DOHH2 (cell line): ENCODE data around the gene MUC20.

Experiments used
- H3F3A ChIP-seq: fragments of 200-600 bp; sonication (generic), shearing (Covaris generic); 2 replicates; pipeline ENCODE4 v1.6.0; 2016; ENCODE audit warnings: antibody characterized with exemption, mild to moderate bottlenecking; ENCODE audit not compliant: control insufficient read depth, insufficient read depth
- H3K27ac ChIP-seq: fragments of 200-600 bp; sonication (generic); 2 replicates; pipeline ENCODE4 v1.5.1; 2014; ENCODE audit warnings: low read depth, mild to moderate bottlenecking, low read length, moderate library complexity
- H3K27me3 ChIP-seq: fragments of 200-600 bp; sonication (generic); 2 replicates; pipeline ENCODE4 v1.6.1; 2014; ENCODE audit warnings: mild to moderate bottlenecking, low read length, mixed read lengths; ENCODE audit not compliant: control insufficient read depth
- H3K36me3 ChIP-seq: fragments of 200-600 bp; sonication (generic); 2 replicates; pipeline ENCODE4 v1.6.1; 2014; ENCODE audit warnings: mild to moderate bottlenecking, low read length, moderate library complexity, mixed read lengths; ENCODE audit not compliant: control insufficient read depth
- H3K4me1 ChIP-seq: fragments of 200-600 bp; sonication (generic); 2 replicates; pipeline ENCODE4 v1.6.1; 2014; ENCODE audit warnings: mild to moderate bottlenecking, low read length, mixed read lengths; ENCODE audit not compliant: control insufficient read depth
- H3K4me2 ChIP-seq: fragments of 200-600 bp; sonication (generic); 2 replicates; pipeline ENCODE4 v1.6.0; 2014; ENCODE audit warnings: mild to moderate bottlenecking, low read length, moderate library complexity
- H3K4me3 ChIP-seq: fragments of 200-600 bp; sonication (generic); 2 replicates; pipeline ENCODE4 v1.5.1; 2014; ENCODE audit warnings: mild to moderate bottlenecking, low read length, mixed read lengths
- H3K79me2 ChIP-seq: fragments of 200-600 bp; sonication (generic); 2 replicates; pipeline ENCODE4 v1.6.1; 2014; ENCODE audit warnings: mild to moderate bottlenecking, low read length, mixed read lengths; ENCODE audit not compliant: control insufficient read depth
- H3K9me2 ChIP-seq: fragments of 200-600 bp; sonication (generic); replicated peaks from 2 replicates; pipeline ENCODE4 v1.6.1; 2014; ENCODE audit warnings: mild to moderate bottlenecking, low read length, mixed read lengths; ENCODE audit not compliant: control insufficient read depth
- H3K9me3 ChIP-seq: fragments of 200-600 bp; sonication (generic); 2 replicates; pipeline ENCODE4 v1.6.1; 2014; ENCODE audit warnings: antibody characterized with exemption, low read length, mixed read lengths; ENCODE audit not compliant: control insufficient read depth, insufficient read depth
- H4K20me1 ChIP-seq: fragments of 200-600 bp; sonication (generic); 2 replicates; pipeline ENCODE4 v1.6.0; 2014; ENCODE audit warnings: low read depth, mild to moderate bottlenecking, antibody characterized with exemption, low read length, moderate library complexity; ENCODE audit not compliant: control insufficient read depth, insufficient read depth
- EZH2phosphoT487 ChIP-seq: fragments of 200-600 bp; sonication (generic); IDR thresholded peaks from 2 replicates; pipeline ENCODE4 v1.6.1; 2017; ENCODE audit warnings: borderline replicate concordance, mild to moderate bottlenecking, antibody characterized with exemption, low read length, moderate library complexity, mixed read lengths
- TF ChIP-seq, protein P1 (sequence below): fragments of 200-600 bp; sonication (generic); IDR thresholded peaks from one replicate; pipeline ENCODE4 v1.5.1; 2014; ENCODE audit warnings: antibody characterized with exemption, mild to moderate bottlenecking, low read depth, low read length; ENCODE audit not compliant: poor library complexity, severe bottlenecking

The MUC20 gene

GRCh38 chr3:195699860-195700259 is 20.9 kb upstream of the MUC20 start:
- H3K27ac ChIP-seq = no peak overlapping the region
- TF ChIP-seq, protein P1, sequence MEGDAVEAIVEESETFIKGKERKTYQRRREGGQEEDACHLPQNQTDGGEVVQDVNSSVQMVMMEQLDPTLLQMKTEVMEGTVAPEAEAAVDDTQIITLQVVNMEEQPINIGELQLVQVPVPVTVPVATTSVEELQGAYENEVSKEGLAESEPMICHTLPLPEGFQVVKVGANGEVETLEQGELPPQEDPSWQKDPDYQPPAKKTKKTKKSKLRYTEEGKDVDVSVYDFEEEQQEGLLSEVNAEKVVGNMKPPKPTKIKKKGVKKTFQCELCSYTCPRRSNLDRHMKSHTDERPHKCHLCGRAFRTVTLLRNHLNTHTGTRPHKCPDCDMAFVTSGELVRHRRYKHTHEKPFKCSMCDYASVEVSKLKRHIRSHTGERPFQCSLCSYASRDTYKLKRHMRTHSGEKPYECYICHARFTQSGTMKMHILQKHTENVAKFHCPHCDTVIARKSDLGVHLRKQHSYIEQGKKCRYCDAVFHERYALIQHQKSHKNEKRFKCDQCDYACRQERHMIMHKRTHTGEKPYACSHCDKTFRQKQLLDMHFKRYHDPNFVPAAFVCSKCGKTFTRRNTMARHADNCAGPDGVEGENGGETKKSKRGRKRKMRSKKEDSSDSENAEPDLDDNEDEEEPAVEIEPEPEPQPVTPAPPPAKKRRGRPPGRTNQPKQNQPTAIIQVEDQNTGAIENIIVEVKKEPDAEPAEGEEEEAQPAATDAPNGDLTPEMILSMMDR = no peak
- no peak for TF ChIP-seq EZH2phosphoT487
- H3K9me2 ChIP-seq = no peaks in the 10 kb centered on the region
- 0 out of 2 replicates have a peak, but pooled peaks cover under 1% of the 10 kb centered on the region for H3K36me3 ChIP-seq
- H3K9me3 ChIP-seq = no peaks in the 10 kb centered on the region
- no peaks in the 10 kb centered on the region for H3K79me2 ChIP-seq
- no peak overlapping the region for H3K4me3 ChIP-seq
- H3F3A ChIP-seq = no peaks in the 10 kb centered on the region
- H4K20me1 ChIP-seq = no peaks in the 10 kb centered on the region
- H3K4me2 ChIP-seq = no peak overlapping the region
- no peaks in the 10 kb centered on the region for H3K27me3 ChIP-seq
- no peaks in the 10 kb centered on the region for H3K4me1 ChIP-seq

- H3K4me3 ChIP-seq = no peak overlapping the region
- H3K27ac ChIP-seq = no peak overlapping the region
- no peak overlapping the region for H3K4me2 ChIP-seq
- H3K27me3 ChIP-seq = no peaks in the 10 kb centered on the region
- H3K4me1 ChIP-seq = no peaks in the 10 kb centered on the region
- no peaks in the 10 kb centered on the region for H3K36me3 ChIP-seq
- no peaks in the 10 kb centered on the region for H3K9me3 ChIP-seq
- H3F3A ChIP-seq = no peaks in the 10 kb centered on the region
- H3K79me2 ChIP-seq = no peaks in the 10 kb centered on the region
- no peaks in the 10 kb centered on the region for H4K20me1 ChIP-seq
- TF ChIP-seq, protein P1 = no peak
- TF ChIP-seq EZH2phosphoT487 = no peak
- H3K9me2 ChIP-seq = no peaks in the 10 kb centered on the region
These were observed 20.5 kb upstream of the MUC20 start for GRCh38 chr3:195700319-195700718.

GRCh38 chr3:195701042-195701915 is 19.5 kb upstream of the MUC20 start:
- H3K27me3 ChIP-seq = no peaks in the 10 kb centered on the region
- no peak overlapping the region for H3K4me3 ChIP-seq
- H3K79me2 ChIP-seq = no peaks in the 10 kb centered on the region
- no peak overlapping the region for H3K4me2 ChIP-seq
- H3K9me3 ChIP-seq = no peaks in the 10 kb centered on the region
- no peaks in the 10 kb centered on the region for H3F3A ChIP-seq
- no peaks in the 10 kb centered on the region for H3K36me3 ChIP-seq
- no peak overlapping the region for H3K27ac ChIP-seq
- no peaks in the 10 kb centered on the region for H3K9me2 ChIP-seq
- no peak for TF ChIP-seq EZH2phosphoT487
- TF ChIP-seq, protein P1 = no peak
- H4K20me1 ChIP-seq = no peaks in the 10 kb centered on the region
- H3K4me1 ChIP-seq = no peaks in the 10 kb centered on the region
